Measurements from ENCODE around the gene KRT5.

- TF ChIP-seq CTCF (conservative IDR thresholded peaks at IDR 0.05 in 1 of 2, IDR thresholded peaks at IDR 0.05 in 1 of 2; ENCODE audit: low read depth in 1 of 2, low read length in 2 of 2) (no peak), EZH2 (IDR thresholded peaks at IDR 0.05; ENCODE audit: low read length, missing control alignments) (no peak)
Measured at GRCh38 chr12:52537101-52537500, 16.9 kb upstream of the KRT5 start.
